ENCODE measurements around the gene CHD3. TPM values are rescaled to one million over a fixed set of nuclear protein-coding genes. Genes with fewer than 3 reads are reported as not detected.

CHD3 gene
- total RNA-seq, 1 donor from 2014 or later, result 133 TPM

DNA sequence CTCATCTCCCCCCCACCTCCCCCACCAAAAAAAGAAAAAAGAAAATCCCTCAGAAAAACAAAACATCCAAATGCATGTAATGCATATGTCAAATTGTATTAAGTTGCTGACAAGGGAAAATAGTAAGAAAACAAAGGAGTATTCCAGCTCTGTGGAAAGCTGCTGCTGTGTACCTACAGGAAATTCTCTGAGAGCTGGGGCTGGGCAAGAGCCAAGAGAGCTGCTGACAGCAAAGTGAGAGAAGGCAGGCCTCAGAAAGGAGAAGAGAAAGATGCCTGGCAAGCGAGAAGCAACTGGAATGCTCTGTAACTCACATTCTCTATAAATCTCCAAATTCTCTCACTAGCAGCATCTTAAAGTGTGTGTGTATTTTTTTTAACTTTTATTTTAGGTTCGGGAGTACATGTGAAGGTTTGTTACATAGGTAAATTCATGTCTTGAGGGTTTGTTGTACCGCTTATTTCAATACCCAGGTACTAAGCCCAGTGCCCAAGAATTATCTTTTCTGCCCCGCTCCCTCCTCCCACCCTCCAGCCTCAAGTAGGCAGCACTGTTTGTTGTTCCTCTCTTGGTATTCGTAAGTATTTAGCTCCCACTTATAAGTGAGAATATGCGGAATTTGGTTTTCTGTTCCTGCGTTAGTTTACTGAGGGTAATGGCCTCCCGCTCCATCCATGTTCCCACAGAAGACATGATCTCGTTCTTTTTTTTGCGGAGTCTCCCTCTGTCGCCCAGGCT, 67.8 kb downstream of the CHD3 start:
- H3K9me3 Mint-ChIP-seq (ENCODE audit: unreplicated experiment), result no peaks in the 10 kb centered on the region
- no peak for DNase-seq (ENCODE audit: low spot score)
- H3K27ac Mint-ChIP-seq (ENCODE audit: unreplicated experiment), result no peak overlapping the region
- no peak overlapping the region for H3K4me3 Mint-ChIP-seq (ENCODE audit: unreplicated experiment)
- H3K36me3 Mint-ChIP-seq (ENCODE audit: low read depth, unreplicated experiment), result peaks cover 1% of the 10 kb centered on the region
- H3K27me3 Mint-ChIP-seq (ENCODE audit: unreplicated experiment), result peaks cover 1% of the 10 kb centered on the region
- TF ChIP-seq, protein P1, sequence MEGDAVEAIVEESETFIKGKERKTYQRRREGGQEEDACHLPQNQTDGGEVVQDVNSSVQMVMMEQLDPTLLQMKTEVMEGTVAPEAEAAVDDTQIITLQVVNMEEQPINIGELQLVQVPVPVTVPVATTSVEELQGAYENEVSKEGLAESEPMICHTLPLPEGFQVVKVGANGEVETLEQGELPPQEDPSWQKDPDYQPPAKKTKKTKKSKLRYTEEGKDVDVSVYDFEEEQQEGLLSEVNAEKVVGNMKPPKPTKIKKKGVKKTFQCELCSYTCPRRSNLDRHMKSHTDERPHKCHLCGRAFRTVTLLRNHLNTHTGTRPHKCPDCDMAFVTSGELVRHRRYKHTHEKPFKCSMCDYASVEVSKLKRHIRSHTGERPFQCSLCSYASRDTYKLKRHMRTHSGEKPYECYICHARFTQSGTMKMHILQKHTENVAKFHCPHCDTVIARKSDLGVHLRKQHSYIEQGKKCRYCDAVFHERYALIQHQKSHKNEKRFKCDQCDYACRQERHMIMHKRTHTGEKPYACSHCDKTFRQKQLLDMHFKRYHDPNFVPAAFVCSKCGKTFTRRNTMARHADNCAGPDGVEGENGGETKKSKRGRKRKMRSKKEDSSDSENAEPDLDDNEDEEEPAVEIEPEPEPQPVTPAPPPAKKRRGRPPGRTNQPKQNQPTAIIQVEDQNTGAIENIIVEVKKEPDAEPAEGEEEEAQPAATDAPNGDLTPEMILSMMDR (IDR thresholded peaks at IDR 0.05; ENCODE audit: unreplicated experiment), result no peak
- H3K4me1 Mint-ChIP-seq (ENCODE audit: unreplicated experiment), result peaks cover 8% of the 10 kb centered on the region

DNA sequence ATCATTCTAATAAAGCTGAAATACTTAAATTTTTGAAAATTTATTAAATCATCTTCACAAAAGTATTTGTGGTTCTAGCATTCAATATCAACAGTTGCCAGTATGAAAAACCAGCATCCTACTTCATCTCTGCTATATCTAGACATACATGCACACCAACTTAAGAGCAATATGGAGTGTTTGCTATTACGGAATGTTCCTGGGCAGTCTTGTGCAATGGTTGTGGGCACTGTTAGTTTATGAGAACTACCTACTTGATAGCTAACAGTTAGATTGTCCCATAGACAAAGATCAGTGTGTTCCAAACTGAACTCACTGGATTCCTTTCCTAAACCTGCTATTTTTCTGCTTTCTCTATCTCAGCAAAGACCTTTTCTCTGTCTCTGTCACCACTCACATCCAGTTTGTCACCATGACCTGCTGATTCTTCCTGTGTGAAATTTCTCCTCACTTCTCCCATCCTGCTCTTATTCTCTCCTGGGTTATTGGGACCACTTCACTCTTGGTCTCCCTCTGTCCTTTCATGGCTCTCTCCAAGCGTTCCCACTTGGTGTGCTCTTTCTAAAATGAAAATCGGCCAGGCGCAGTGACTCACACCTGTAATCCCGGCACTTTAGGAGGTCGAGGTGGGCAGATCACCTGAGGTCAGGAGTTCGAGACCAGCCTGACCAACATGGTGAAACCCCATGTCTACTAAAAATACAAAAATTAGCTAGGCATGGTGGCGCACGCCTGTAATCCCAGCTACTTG, 71.1 kb downstream of the CHD3 start:
- no peak for DNase-seq (ENCODE audit: low spot score)
- H3K36me3 Mint-ChIP-seq (ENCODE audit: low read depth, unreplicated experiment), result no peaks in the 10 kb centered on the region
- TF ChIP-seq, protein P1 (IDR thresholded peaks at IDR 0.05; ENCODE audit: unreplicated experiment), result no peak
- H3K9me3 Mint-ChIP-seq (ENCODE audit: unreplicated experiment), result no peaks in the 10 kb centered on the region
- no peak overlapping the region for H3K4me3 Mint-ChIP-seq (ENCODE audit: unreplicated experiment)
- H3K27me3 Mint-ChIP-seq (ENCODE audit: unreplicated experiment), result peaks cover 3% of the 10 kb centered on the region
- no peak overlapping the region for H3K27ac Mint-ChIP-seq (ENCODE audit: unreplicated experiment)
- peaks cover 8% of the 10 kb centered on the region for H3K4me1 Mint-ChIP-seq (ENCODE audit: unreplicated experiment)

DNA sequence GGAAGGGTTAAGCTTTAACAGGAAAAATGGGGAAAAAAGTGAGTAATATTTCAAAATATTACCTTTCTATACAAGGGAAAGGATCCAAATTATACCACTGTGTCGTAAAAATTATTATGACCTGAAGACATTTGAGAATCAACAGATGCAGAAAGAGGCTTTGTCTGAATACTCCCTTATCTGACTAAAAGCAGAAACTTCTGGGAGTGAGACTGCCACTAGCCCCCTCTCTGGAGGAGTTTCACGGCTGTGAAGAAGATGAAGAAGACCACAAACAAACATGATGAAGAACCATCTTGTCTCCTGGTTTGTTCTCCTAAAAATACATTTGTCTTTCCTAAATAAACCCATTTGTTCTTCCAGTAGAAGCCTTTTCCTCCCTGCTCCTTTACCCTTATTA, 72.8 kb downstream of the CHD3 start:
- TF ChIP-seq, protein P1 (IDR thresholded peaks at IDR 0.05; ENCODE audit: unreplicated experiment), result no peak
- Mint-ChIP-seq H3K4me3 (ENCODE audit: unreplicated experiment) (no peak overlapping the region), H3K9me3 (ENCODE audit: unreplicated experiment) (no peaks in the 10 kb centered on the region), H3K27ac (ENCODE audit: unreplicated experiment) (no peak overlapping the region), H3K4me1 (ENCODE audit: unreplicated experiment) (peaks cover 8% of the 10 kb centered on the region), H3K36me3 (ENCODE audit: low read depth, unreplicated experiment) (no peaks in the 10 kb centered on the region), H3K27me3 (ENCODE audit: unreplicated experiment) (peaks cover 3% of the 10 kb centered on the region)
- no peak for DNase-seq (ENCODE audit: low spot score)

Other genes starting within 250 kb of the CHD3 start
- gene ATP1B2, start 237.9 kb upstream of the CHD3 start, total RNA-seq (ENCODE audit: unreplicated experiment), result 10.4 TPM
- gene TP53, start 201.3 kb upstream of the CHD3 start, total RNA-seq (ENCODE audit: unreplicated experiment), result 95.5 TPM
- 21.3 TPM for gene WRAP53, start 200.3 kb upstream of the CHD3 start, total RNA-seq (ENCODE audit: unreplicated experiment)
- 61.9 TPM for gene EFNB3, start 183.6 kb upstream of the CHD3 start, total RNA-seq (ENCODE audit: unreplicated experiment)
- 0.72 TPM for gene DNAH2, start 171.0 kb upstream of the CHD3 start, total RNA-seq (ENCODE audit: unreplicated experiment)
- gene KDM6B, start 54.6 kb upstream of the CHD3 start, total RNA-seq (ENCODE audit: unreplicated experiment), result 47.4 TPM
- gene TMEM88, start 33.7 kb upstream of the CHD3 start, total RNA-seq (ENCODE audit: unreplicated experiment), result 13.6 TPM
- gene NAA38, start 31.2 kb upstream of the CHD3 start, total RNA-seq (ENCODE audit: unreplicated experiment), result 97.9 TPM
- 6.4 TPM for gene CYB5D1, start 30.8 kb upstream of the CHD3 start, total RNA-seq (ENCODE audit: unreplicated experiment)
- 0.77 TPM for gene RNF227, start 27.5 kb downstream of the CHD3 start, total RNA-seq (ENCODE audit: unreplicated experiment)
- 1.6 TPM for gene KCNAB3, start 41.1 kb downstream of the CHD3 start, total RNA-seq (ENCODE audit: unreplicated experiment)
- 171 TPM for gene TRAPPC1, start 43.2 kb downstream of the CHD3 start, total RNA-seq (ENCODE audit: unreplicated experiment)
- gene CNTROB, start 43.4 kb downstream of the CHD3 start, total RNA-seq (ENCODE audit: unreplicated experiment), result 32.6 TPM
- gene GUCY2D, start 113.8 kb downstream of the CHD3 start, total RNA-seq (ENCODE audit: unreplicated experiment), result not detected
- 0.13 TPM for gene ALOX15B, start 150.3 kb downstream of the CHD3 start, total RNA-seq (ENCODE audit: unreplicated experiment)
- 1.7 TPM for gene ALOX12B, start 198.9 kb downstream of the CHD3 start, total RNA-seq (ENCODE audit: unreplicated experiment)
- gene ALOXE3, start 229.7 kb downstream of the CHD3 start, total RNA-seq (ENCODE audit: unreplicated experiment), result not detected
- gene HES7, start 235.3 kb downstream of the CHD3 start, total RNA-seq (ENCODE audit: unreplicated experiment), result 3.3 TPM